Mesothelial cell of epicardium (in vitro differentiated cells): ENCODE results near the gene RCAN1. TPM values are rescaled to one million over a fixed set of nuclear protein-coding genes. Genes with fewer than 3 reads are reported as not detected.

Experiments
- DNase-seq, 2 experiments: peaks; one replicate each; pipeline ENCODE4 v3.0.0; 2021; ENCODE audit warnings: low spot score in 2 of 2; ENCODE audit not compliant: unreplicated experiment in 2 of 2
- H3K27ac Mint-ChIP-seq: 2 replicates; pipeline ENCODE4 v1.8.0; 2021; ENCODE audit warnings: mixed read lengths
- H3K27me3 Mint-ChIP-seq: 2 replicates; pipeline ENCODE4 v1.8.0; 2021; ENCODE audit warnings: low read depth, mixed read lengths
- H3K36me3 Mint-ChIP-seq: 2 replicates; pipeline ENCODE4 v1.8.0; 2021; ENCODE audit warnings: mixed read lengths
- H3K4me1 Mint-ChIP-seq: 2 replicates; pipeline ENCODE4 v1.8.0; 2021; ENCODE audit warnings: mixed read lengths
- H3K4me3 Mint-ChIP-seq: 2 replicates; pipeline ENCODE4 v1.8.0; 2021; ENCODE audit warnings: mild to moderate bottlenecking, moderate library complexity, mixed read lengths
- H3K9me3 Mint-ChIP-seq: 2 replicates; pipeline ENCODE4 v1.8.0; 2021; ENCODE audit warnings: mixed read lengths
- CTCF ChIP-seq: fragments of 200-600 bp; sonication (generic); IDR thresholded peaks from one replicate; pipeline ENCODE4 v1.5.0; 2021; ENCODE audit warnings: antibody characterized with exemption; ENCODE audit not compliant: unreplicated experiment
- total RNA-seq: library from RNA; stranded (reverse); gene quantifications from 3 replicates; pipeline ENCODE4 v1.2.1, GENCODE V29; 2021

Gene RCAN1
- total RNA-seq, 1 donor from 2014 or later = 14.8 TPM

- DNase-seq = no peak
- Mint-ChIP-seq H3K36me3 (peaks cover 9% of the 10 kb centered on the region), H3K27ac (no peak overlapping the region), H3K9me3 (peaks cover 22% of the 10 kb centered on the region), H3K4me3 (no peak overlapping the region), H3K27me3 (no peaks in the 10 kb centered on the region), H3K4me1 (peaks cover 21% of the 10 kb centered on the region)
- no peak for TF ChIP-seq CTCF
Observed at GRCh38 chr21:34554227-34554626, 60.7 kb downstream of the RCAN1 start.

GRCh38 chr21:34553151-34553952 lies 61.6 kb downstream of the RCAN1 start:
- H3K4me3 Mint-ChIP-seq = no peak overlapping the region
- no peak for DNase-seq
- H3K27ac Mint-ChIP-seq = peak overlapping the region; percentile 91
- no peak for TF ChIP-seq CTCF
- H3K9me3 Mint-ChIP-seq = peaks cover 22% of the 10 kb centered on the region
- no peaks in the 10 kb centered on the region for H3K27me3 Mint-ChIP-seq
- peaks cover 9% of the 10 kb centered on the region for H3K36me3 Mint-ChIP-seq
- peaks cover 21% of the 10 kb centered on the region for H3K4me1 Mint-ChIP-seq

GRCh38 chr21:34552360-34553098 lies 62.4 kb downstream of the RCAN1 start:
- no peak for DNase-seq
- H3K4me3 Mint-ChIP-seq = peak overlapping the region; percentile 9
- no peak for TF ChIP-seq CTCF
- H3K27me3 Mint-ChIP-seq = no peaks in the 10 kb centered on the region
- H3K4me1 Mint-ChIP-seq = peaks cover 15% of the 10 kb centered on the region
- peaks cover 22% of the 10 kb centered on the region for H3K9me3 Mint-ChIP-seq
- peaks cover 9% of the 10 kb centered on the region for H3K36me3 Mint-ChIP-seq
- H3K27ac Mint-ChIP-seq = peak overlapping the region; percentile 91

GRCh38 chr21:34550182-34550799 lies 64.6 kb downstream of the RCAN1 start:
- H3K9me3 Mint-ChIP-seq = peaks cover 22% of the 10 kb centered on the region
- no peak for DNase-seq
- H3K27me3 Mint-ChIP-seq = no peaks in the 10 kb centered on the region
- no peak for TF ChIP-seq CTCF
- H3K4me1 Mint-ChIP-seq = peaks cover 25% of the 10 kb centered on the region
- H3K36me3 Mint-ChIP-seq = peaks cover 9% of the 10 kb centered on the region
- H3K4me3 Mint-ChIP-seq = no peak overlapping the region
- no peak overlapping the region for H3K27ac Mint-ChIP-seq

DNA sequence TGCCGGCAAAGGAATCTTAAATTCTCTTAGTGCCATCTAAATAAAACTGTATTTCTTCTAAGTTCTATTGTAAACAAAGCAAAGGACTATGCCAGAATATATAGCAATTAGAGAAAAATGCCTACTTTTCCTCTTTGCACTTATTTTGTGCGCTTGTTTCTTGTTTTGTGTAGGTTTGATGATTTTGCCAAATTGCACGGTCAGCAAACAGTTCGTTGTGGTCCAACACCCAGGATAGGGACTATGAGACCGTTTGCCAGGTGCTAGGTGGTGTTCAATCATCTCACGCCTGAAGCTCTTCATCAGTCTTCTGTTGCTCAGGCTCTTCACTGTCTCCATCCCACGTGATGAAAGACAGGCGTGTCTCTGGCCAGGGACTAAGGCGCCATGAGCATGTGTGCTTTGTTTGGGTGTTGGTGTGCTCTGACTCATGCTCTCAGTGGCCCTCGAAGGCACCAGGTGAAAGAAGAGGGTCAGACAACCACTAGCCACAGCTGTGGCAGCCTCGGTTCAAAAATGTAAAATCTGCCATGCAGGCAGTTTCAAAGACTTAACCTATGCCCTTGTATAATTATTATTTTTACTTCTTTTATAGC lies 66.0 kb downstream of the RCAN1 start:
- H3K9me3 Mint-ChIP-seq = peaks cover 9% of the 10 kb centered on the region
- no peak overlapping the region for H3K4me3 Mint-ChIP-seq
- peaks cover 30% of the 10 kb centered on the region for H3K4me1 Mint-ChIP-seq

More for the DNA sequence above, 66.0 kb downstream of the RCAN1 start:
- TF ChIP-seq CTCF = no peak
- H3K27me3 Mint-ChIP-seq = no peaks in the 10 kb centered on the region
- no peak overlapping the region for H3K27ac Mint-ChIP-seq
- no peak for DNase-seq
- no peaks in the 10 kb centered on the region for H3K36me3 Mint-ChIP-seq
